HEK293 (cell line): ENCODE results near the gene FAHD2A.

ENCODE experiments used
- CTCF ChIA-PET: fragments of 350-600 bp; formaldehyde crosslinking; extraction: SDS; loops from one replicate; lab custom pipeline; 2021; ENCODE audit warnings: antibody characterized with exemption; lab: Yijun Ruan, JAX
- POLR2A ChIA-PET: fragments of 300-600 bp; formaldehyde crosslinking; extraction: SDS; loops from one replicate; lab custom pipeline; 2020; ENCODE audit warnings: antibody characterized with exemption, inconsistent platforms; lab: Yijun Ruan, JAX
- H3K27ac ChIP-seq: fragments of 200-500 bp; sonication (Bioruptor generic); 2 replicates; pipeline ENCODE4 v1.5.1; 2014; ENCODE audit warnings: low read depth, low read length, control low read depth, inconsistent platforms; ENCODE audit errors: extremely low read depth
- H3K36me3 ChIP-seq, 2 experiments: fragments of 200-500 bp in 1 of 2; sonication (Bioruptor generic) in 1 of 2; 1 replicate in 1 of 2; 2 replicates in 1 of 2; pipeline ENCODE4 v1.5.1; 2014 to 2017; ENCODE audit warnings: inconsistent platforms in 2 of 2, low read length in 2 of 2; ENCODE audit not compliant: control insufficient read depth in 2 of 2, insufficient read depth in 1 of 2
- H3K4me1 ChIP-seq: fragments of 200-500 bp; sonication (Bioruptor generic); 2 replicates; pipeline ENCODE4 v1.5.1; 2014; ENCODE audit warnings: mild to moderate bottlenecking, low read length, inconsistent platforms; ENCODE audit not compliant: control insufficient read depth, insufficient read depth
- H3K4me3 ChIP-seq: 2 replicates; pipeline ENCODE4 v1.5.1; 2011; ENCODE audit warnings: low read depth, mild to moderate bottlenecking, control low read depth, low read length, moderate library complexity
- H3K9me3 ChIP-seq: fragments of 200-500 bp; sonication (Bioruptor generic); 2 replicates; pipeline ENCODE4 v1.5.1; 2014; ENCODE audit warnings: low read depth, low read length, inconsistent platforms; ENCODE audit not compliant: control insufficient read depth, insufficient read depth
- GLIS2 ChIP-seq: fragments of 450-650 bp; formaldehyde crosslinking; IDR thresholded peaks from 2 replicates; pipeline ENCODE4 v1.5.1; 2016; ENCODE audit warnings: missing biosample characterization, missing genetic modification characterization
- MEIS1 ChIP-seq: sonication (generic); formaldehyde crosslinking; IDR thresholded peaks from 2 replicates; pipeline ENCODE4 v1.8.1; 2022; ENCODE audit warnings: missing genetic modification reagents, mild to moderate bottlenecking, borderline replicate concordance
- MYNN ChIP-seq: fragments of 450-650 bp; formaldehyde crosslinking; IDR thresholded peaks from 2 replicates; pipeline ENCODE4 v1.5.1; 2016; ENCODE audit warnings: missing biosample characterization, missing genetic modification characterization, borderline replicate concordance
- PRDM10 ChIP-seq: fragments of 450-650 bp; formaldehyde crosslinking; IDR thresholded peaks from 2 replicates; pipeline ENCODE4 v1.5.1; 2016; ENCODE audit warnings: missing biosample characterization, missing genetic modification characterization
- ZBTB6 ChIP-seq: fragments of 450-650 bp; formaldehyde crosslinking; IDR thresholded peaks from 2 replicates; pipeline ENCODE4 v1.5.1; 2017; ENCODE audit warnings: missing biosample characterization, missing genetic modification characterization
- ZNF133 ChIP-seq: fragments of 450-650 bp; formaldehyde crosslinking; IDR thresholded peaks from 2 replicates; pipeline ENCODE4 v1.5.1; 2016; ENCODE audit warnings: missing biosample characterization, missing genetic modification characterization
- ZNF239 ChIP-seq: fragments of 450-650 bp; formaldehyde crosslinking; IDR thresholded peaks from 2 replicates; pipeline ENCODE4 v1.5.1; 2016; ENCODE audit warnings: missing biosample characterization, missing genetic modification characterization
- ZNF350 ChIP-seq: fragments of 450-650 bp; formaldehyde crosslinking; IDR thresholded peaks from 2 replicates; pipeline ENCODE4 v1.5.0; 2017; ENCODE audit warnings: missing biosample characterization, mild to moderate bottlenecking, missing genetic modification characterization
- ZNF398 ChIP-seq: fragments of 450-650 bp; formaldehyde crosslinking; IDR thresholded peaks from 2 replicates; pipeline ENCODE4 v1.5.1; 2017; ENCODE audit warnings: missing biosample characterization, missing genetic modification characterization
- ZNF404 ChIP-seq: fragments of 450-650 bp; formaldehyde crosslinking; IDR thresholded peaks from 2 replicates; pipeline ENCODE4 v1.5.1; 2017; ENCODE audit warnings: missing biosample characterization, missing genetic modification characterization
- ZNF549 ChIP-seq: fragments of 450-650 bp; IDR thresholded peaks from 2 replicates; pipeline ENCODE4 v1.5.1; 2018; ENCODE audit warnings: missing biosample characterization, missing genetic modification characterization, mild to moderate bottlenecking, inconsistent platforms, moderate library complexity
- ZNF621 ChIP-seq: fragments of 450-650 bp; formaldehyde crosslinking; IDR thresholded peaks from 2 replicates; pipeline ENCODE4 v1.5.1; 2017; ENCODE audit warnings: missing biosample characterization, missing genetic modification characterization
- ZNF645 ChIP-seq: fragments of 450-650 bp; formaldehyde crosslinking; IDR thresholded peaks from 2 replicates; pipeline ENCODE4; 2016; ENCODE audit warnings: missing biosample characterization, missing genetic modification characterization
- ZNF660 ChIP-seq: fragments of 450-650 bp; IDR thresholded peaks from 2 replicates; pipeline ENCODE4 v1.5.1; 2018; ENCODE audit warnings: missing biosample characterization, mild to moderate bottlenecking, missing genetic modification characterization
- ZNF701 ChIP-seq: fragments of 450-650 bp; formaldehyde crosslinking; IDR thresholded peaks from 2 replicates; pipeline ENCODE4 v1.5.1; 2016; ENCODE audit warnings: missing biosample characterization, missing genetic modification characterization
- ZSCAN16 ChIP-seq: fragments of 450-650 bp; formaldehyde crosslinking; IDR thresholded peaks from 2 replicates; pipeline ENCODE4 v1.5.1; 2016; ENCODE audit warnings: missing biosample characterization, missing genetic modification characterization
- TF ChIP-seq, protein P1 (sequence below): fragments of 450-650 bp; formaldehyde crosslinking; IDR thresholded peaks from 2 replicates; pipeline ENCODE4 v1.5.1; 2016; ENCODE audit warnings: missing biosample characterization, missing genetic modification characterization

Gene FAHD2A

GRCh38 chr2:95391641-95392310, 10.7 kb upstream of the FAHD2A start:
- ChIA-PET POLR2A (no interaction called here), CTCF (interaction anchor here (2.7 kb wide), 1 partner anchor 47 kb away, joined by 9 read pairs; no protein-coding TSS in a partner anchor)
- Histone ChIP-seq H3K9me3 (no peaks in the 10 kb centered on the region), H3K36me3 (no peaks in the 10 kb centered on the region), H3K4me3 (no peak overlapping the region), H3K4me1 (no peaks in the 10 kb centered on the region), H3K27ac (no peak overlapping the region)
- TF ChIP-seq MYNN (tag by site-specific recombination), result no peak
- TF ChIP-seq ZNF398 (tag by site-specific recombination), result no peak
- no peak for TF ChIP-seq ZBTB6 (tag by site-specific recombination)
- no peak for TF ChIP-seq ZNF404 (tag by site-specific recombination)
- TF ChIP-seq, protein P1, sequence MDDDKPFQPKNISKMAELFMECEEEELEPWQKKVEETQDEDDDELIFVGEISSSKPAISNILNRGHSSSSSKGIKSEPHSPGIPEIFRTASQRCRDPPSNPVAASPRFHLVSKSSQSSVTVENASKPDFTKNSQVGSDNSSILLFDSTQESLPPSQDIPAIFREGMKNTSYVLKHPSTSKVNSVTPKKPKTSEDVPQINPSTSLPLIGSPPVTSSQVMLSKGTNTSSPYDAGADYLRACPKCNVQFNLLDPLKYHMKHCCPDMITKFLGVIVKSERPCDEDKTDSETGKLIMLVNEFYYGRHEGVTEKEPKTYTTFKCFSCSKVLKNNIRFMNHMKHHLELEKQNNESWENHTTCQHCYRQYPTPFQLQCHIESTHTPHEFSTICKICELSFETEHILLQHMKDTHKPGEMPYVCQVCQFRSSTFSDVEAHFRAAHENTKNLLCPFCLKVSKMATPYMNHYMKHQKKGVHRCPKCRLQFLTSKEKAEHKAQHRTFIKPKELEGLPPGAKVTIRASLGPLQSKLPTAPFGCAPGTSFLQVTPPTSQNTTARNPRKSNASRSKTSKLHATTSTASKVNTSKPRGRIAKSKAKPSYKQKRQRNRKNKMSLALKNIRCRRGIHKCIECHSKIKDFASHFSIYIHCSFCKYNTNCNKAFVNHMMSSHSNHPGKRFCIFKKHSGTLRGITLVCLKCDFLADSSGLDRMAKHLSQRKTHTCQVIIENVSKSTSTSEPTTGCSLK, result no peak
- no peak for TF ChIP-seq ZNF621 (tag by site-specific recombination)
- TF ChIP-seq ZNF133 (tag by site-specific recombination), result no peak
- TF ChIP-seq ZSCAN16, result no peak
- TF ChIP-seq ZNF701 (tag by site-specific recombination), result no peak
- no peak for TF ChIP-seq MEIS1 (CRISPR knock-in tag)
- no peak for TF ChIP-seq ZNF549 (tag by site-specific recombination)
- no peak for TF ChIP-seq ZNF645
- TF ChIP-seq ZNF660 (tag by site-specific recombination), result no peak
- no peak for TF ChIP-seq GLIS2 (tag by site-specific recombination)
- TF ChIP-seq ZNF350 (tag by site-specific recombination), result no peak
- no peak for TF ChIP-seq ZNF239 (tag by site-specific recombination)
- no peak for TF ChIP-seq PRDM10 (tag by site-specific recombination)
